ENCODE data around the gene ALDH1L2.
"Not testable (repeated sequence)": the region's sequence is repeated elsewhere in the genome, so short reads cannot be mapped to it uniquely, and the experiment has no call there.

Gene ALDH1L2

GRCh38 chr12:104986022-104986941 lies 98.0 kb downstream of the ALDH1L2 start, which contains the start of gene NOPCHAP1:
Gene NOPCHAP1 (plus strand): TSS chr12:104986316. CDS start chr12:104986353, 37 bp downstream.
- peak; percentile 71 to 76 for DNase-seq (ENCODE audit: low read depth in 2 of 2, low spot score in 1 of 2)

- no peak for DNase-seq (ENCODE audit: low read depth in 2 of 2, low spot score in 1 of 2)
These were observed 99.1 kb downstream of the ALDH1L2 start for GRCh38 chr12:104985206-104985605.

- not testable (repeated sequence) for DNase-seq (ENCODE audit: low read depth in 2 of 2, low spot score in 1 of 2)
These were observed 106.6 kb downstream of the ALDH1L2 start for GRCh38 chr12:104977688-104978087.

- DNase-seq (ENCODE audit: low read depth in 2 of 2, low spot score in 1 of 2): no peak
These were observed 107.6 kb downstream of the ALDH1L2 start for GRCh38 chr12:104976703-104977102.

GRCh38 chr12:104975587-104976343 lies 108.5 kb downstream of the ALDH1L2 start:
- no peak for DNase-seq (ENCODE audit: low read depth in 2 of 2, low spot score in 1 of 2)

GRCh38 chr12:104974626-104975290 lies 109.5 kb downstream of the ALDH1L2 start:
- DNase-seq (ENCODE audit: low read depth in 2 of 2, low spot score in 1 of 2): no peak

GRCh38 chr12:104973250-104973649 lies 111.0 kb downstream of the ALDH1L2 start:
- no peak for DNase-seq (ENCODE audit: low read depth in 2 of 2, low spot score in 1 of 2)

- no peak for DNase-seq (ENCODE audit: low read depth in 2 of 2, low spot score in 1 of 2)
These were observed 113.0 kb downstream of the ALDH1L2 start for GRCh38 chr12:104971306-104971705.

Measured in stimulated activated CD8-positive, alpha-beta memory T cell treated with anti-CD3 and anti-CD28 coated beads, Interleukin-4, amount 100 ng/mL, for 4 hours (primary cell).